Measurements from ENCODE around the gene MTUS2. TPM values are rescaled to one million over a fixed set of nuclear protein-coding genes. Genes with fewer than 3 reads are reported as not detected.

MTUS2 gene
- total and polyA plus RNA-seq, 2 of the 8 experiments (the other 6 are each of a cell fraction or from before 2014, with no cell fraction given) = 0.18 to 0.80 TPM

DNA sequence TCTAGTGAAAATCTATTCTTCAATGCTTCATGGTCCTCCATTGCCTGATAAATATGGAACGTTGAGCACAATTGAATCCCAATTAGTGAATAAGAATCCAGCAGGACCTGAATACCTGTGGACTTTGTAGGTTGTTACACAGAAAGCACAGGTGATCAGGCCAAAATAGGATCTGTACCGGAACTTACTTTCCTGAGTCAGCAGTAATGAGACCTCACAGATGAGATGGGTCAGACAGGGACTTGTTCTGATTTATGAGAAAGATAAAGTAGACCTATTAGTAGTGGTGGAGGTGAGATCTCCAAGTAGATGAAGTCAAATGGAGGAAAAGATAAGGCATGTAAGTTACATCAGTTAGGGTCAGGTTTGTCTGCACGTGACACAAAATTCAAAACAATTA is 351.1 kb downstream of the MTUS2 start:
- Histone ChIP-seq H3K23ac (ENCODE audit: insufficient read length) (no peak overlapping the region), H3K4me3 (ENCODE audit: extremely low read depth in 1 of 4, insufficient read depth in 2 of 4, low read depth in 3 of 4, low read length in 4 of 4) (no peak overlapping the region), H4K20me1 (replicated peaks in 1 of 2; ENCODE audit: control insufficient read depth in 1 of 2, insufficient read depth in 2 of 2, low read length in 2 of 2) (no peaks in the 10 kb centered on the region), H4K91ac (replicated peaks; ENCODE audit: insufficient read length, low read length) (no peak overlapping the region), H3K36me3 (ENCODE audit: control insufficient read depth in 2 of 4, insufficient read depth in 4 of 4, low read length in 3 of 4) (no peaks in the 10 kb centered on the region; a peak in 1 of 8 replicates), H2AK5ac (ENCODE audit: low read depth, low read length) (no peak overlapping the region), H2BK15ac (ENCODE audit: low read length) (no peak overlapping the region), H4K5ac (ENCODE audit: insufficient read length, low read depth, low read length) (no peak overlapping the region), H3K18ac (ENCODE audit: extremely low read depth, low read length) (no peak overlapping the region), H2BK120ac (replicated peaks; ENCODE audit: low read depth, low read length) (no peak overlapping the region), H3K14ac (ENCODE audit: insufficient read length) (no peak overlapping the region), H3K79me1 (ENCODE audit: low read depth, low read length) (no peaks in the 10 kb centered on the region), H3K4me1 (replicated peaks in 1 of 4; ENCODE audit: control insufficient read depth in 3 of 4, insufficient read depth in 4 of 4, low read length in 3 of 4) (no peaks in the 10 kb centered on the region), H3K27ac (ENCODE audit: low read depth, low read length) (no peak overlapping the region), H3K4me2 (ENCODE audit: insufficient read depth in 1 of 2, low read depth in 2 of 2, low read length in 2 of 2) (no peak overlapping the region), H3K4ac (replicated peaks; ENCODE audit: insufficient read length, low read depth, low read length) (no peak overlapping the region), H3K56ac (replicated peaks; ENCODE audit: insufficient read length, low read depth, low read length) (no peak overlapping the region), H3K9me3 (ENCODE audit: insufficient read depth in 2 of 2, low read depth in 1 of 2, low read length in 1 of 2) (no peaks in the 10 kb centered on the region), H2BK20ac (ENCODE audit: low read length) (no peak overlapping the region), H3K9ac (replicated peaks in 1 of 4; ENCODE audit: extremely low read depth in 1 of 4, low read depth in 3 of 4, low read length in 3 of 4) (no peak overlapping the region), H2BK12ac (ENCODE audit: low read depth, low read length) (no peak overlapping the region), H4K8ac (ENCODE audit: extremely low read depth, insufficient read depth, low read length) (no peak overlapping the region), H3K27me3 (replicated peaks in 1 of 4; ENCODE audit: control insufficient read depth in 3 of 4, extremely low read depth in 1 of 4, insufficient read depth in 3 of 4, low read length in 3 of 4) (no peaks in the 10 kb centered on the region), H3K79me2 (ENCODE audit: control insufficient read depth in 1 of 2, insufficient read depth in 2 of 2, low read length in 2 of 2) (no peaks in the 10 kb centered on the region), H2BK5ac (ENCODE audit: low read depth, low read length) (no peak overlapping the region), H3K23me2 (ENCODE audit: low read depth, low read length) (no peaks in the 10 kb centered on the region), H2AFZ (ENCODE audit: low read length) (no peak overlapping the region)
- 98% methylated on average over 3 of the region's 3 CpGs; no CpG with 5 or more reads in 1 of the 2 experiments for WGBS, 2 experiments (ENCODE audit: extremely low coverage in 1 of 2, insufficient coverage in 1 of 2, insufficient read length in 1 of 2, insufficient replicate concordance in 2 of 2, low coverage in 1 of 2, low lambda C conversion rate in 2 of 2, missing lambda C conversion rate in 1 of 2)
- DNase-seq (ENCODE audit: low read depth in 1 of 2, low spot score in 2 of 2) (no peak), FAIRE-seq (no peak)
- TF ChIP-seq POLR2AphosphoS5 (IDR thresholded peaks at IDR 0.05; ENCODE audit: low read depth, low read length) (no peak), GTF2F1 (IDR thresholded peaks at IDR 0.05; ENCODE audit: borderline replicate concordance, low read depth, low read length) (no peak), HDAC6 (IDR thresholded peaks at IDR 0.05; ENCODE audit: low read depth, low read length) (no peak), CHD1 (IDR thresholded peaks at IDR 0.05; ENCODE audit: low read depth, low read length) (no peak), TEAD4 (IDR thresholded peaks at IDR 0.05; ENCODE audit: low read depth, low read length) (no peak), FOSL1 (IDR thresholded peaks at IDR 0.05; ENCODE audit: insufficient read depth, low read depth, low read length) (no peak)
- TF ChIP-seq, protein P1, sequence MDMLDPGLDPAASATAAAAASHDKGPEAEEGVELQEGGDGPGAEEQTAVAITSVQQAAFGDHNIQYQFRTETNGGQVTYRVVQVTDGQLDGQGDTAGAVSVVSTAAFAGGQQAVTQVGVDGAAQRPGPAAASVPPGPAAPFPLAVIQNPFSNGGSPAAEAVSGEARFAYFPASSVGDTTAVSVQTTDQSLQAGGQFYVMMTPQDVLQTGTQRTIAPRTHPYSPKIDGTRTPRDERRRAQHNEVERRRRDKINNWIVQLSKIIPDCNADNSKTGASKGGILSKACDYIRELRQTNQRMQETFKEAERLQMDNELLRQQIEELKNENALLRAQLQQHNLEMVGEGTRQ (IDR thresholded peaks at IDR 0.05; ENCODE audit: low read length) = no peak
- ChIA-PET POLR2A (ENCODE audit: partially characterized antibody) (no interaction called here), CTCF (ENCODE audit: partially characterized antibody) (no interaction called here)
